Measurements from ENCODE around the gene SBF2.
"Not testable (repeated sequence)": the region's sequence is repeated elsewhere in the genome, so short reads cannot be mapped to it uniquely, and the experiment has no call there.

SBF2 gene

GRCh38 chr11:10267821-10268220 lies 26.2 kb downstream of the SBF2 start:
- no peak for DNase-seq (ENCODE audit: low read depth)

- no peak for DNase-seq (ENCODE audit: low read depth)
These were observed 28.1 kb downstream of the SBF2 start for GRCh38 chr11:10265936-10266335.

- DNase-seq (ENCODE audit: low read depth), result not testable (repeated sequence)
These were observed 29.3 kb downstream of the SBF2 start for GRCh38 chr11:10264716-10265115.

GRCh38 chr11:10263929-10264328 lies 30.1 kb downstream of the SBF2 start:
- no peak for DNase-seq (ENCODE audit: low read depth)

- DNase-seq (ENCODE audit: low read depth), result no peak
These were observed 32.2 kb downstream of the SBF2 start for GRCh38 chr11:10261821-10262220.

- no peak for DNase-seq (ENCODE audit: low read depth)
These were observed 36.5 kb downstream of the SBF2 start for GRCh38 chr11:10257478-10257877.

- DNase-seq (ENCODE audit: low read depth), result no peak
These were observed 38.5 kb downstream of the SBF2 start for GRCh38 chr11:10255388-10256125.

GRCh38 chr11:10249448-10250131 lies 44.4 kb downstream of the SBF2 start:
- DNase-seq (ENCODE audit: low read depth), result not testable (repeated sequence)

GRCh38 chr11:10247011-10247410 lies 47.0 kb downstream of the SBF2 start:
- no peak for DNase-seq (ENCODE audit: low read depth)

GRCh38 chr11:10243896-10244575 lies 50.0 kb downstream of the SBF2 start:
- no peak for DNase-seq (ENCODE audit: low read depth)

- no peak for DNase-seq (ENCODE audit: low read depth)
These were observed 57.2 kb downstream of the SBF2 start for GRCh38 chr11:10236840-10237239.

GRCh38 chr11:10233581-10233980 lies 60.4 kb downstream of the SBF2 start:
- no peak for DNase-seq (ENCODE audit: low read depth)

GRCh38 chr11:10232756-10233155 lies 61.3 kb downstream of the SBF2 start:
- no peak for DNase-seq (ENCODE audit: low read depth)

GRCh38 chr11:10231803-10232202 lies 62.2 kb downstream of the SBF2 start:
- DNase-seq (ENCODE audit: low read depth), result not testable (repeated sequence)

GRCh38 chr11:10225553-10225952 lies 68.5 kb downstream of the SBF2 start:
- no peak for DNase-seq (ENCODE audit: low read depth)

- no peak for DNase-seq (ENCODE audit: low read depth)
These were observed 71.6 kb downstream of the SBF2 start for GRCh38 chr11:10222399-10222798.

- DNase-seq (ENCODE audit: low read depth), result no peak
These were observed 72.7 kb downstream of the SBF2 start for GRCh38 chr11:10221342-10221741.

GRCh38 chr11:10211470-10211869 lies 82.5 kb downstream of the SBF2 start:
- DNase-seq (ENCODE audit: low read depth), result no peak

- DNase-seq (ENCODE audit: low read depth), result no peak
These were observed 84.7 kb downstream of the SBF2 start for GRCh38 chr11:10209326-10209725.

GRCh38 chr11:10208131-10208575 lies 85.9 kb downstream of the SBF2 start:
- no peak for DNase-seq (ENCODE audit: low read depth)

GRCh38 chr11:10205928-10206327 lies 88.1 kb downstream of the SBF2 start:
- DNase-seq (ENCODE audit: low read depth), result no peak

GRCh38 chr11:10204021-10204420 lies 90.0 kb downstream of the SBF2 start:
- no peak for DNase-seq (ENCODE audit: low read depth)

- DNase-seq (ENCODE audit: low read depth), result no peak
These were observed 92.7 kb downstream of the SBF2 start for GRCh38 chr11:10201343-10201742.
